Sciatic nerve (tissue), 2 donors: Measurements from ENCODE around the gene CRIM1. TPM values are rescaled to one million over a fixed set of nuclear protein-coding genes. Genes with fewer than 3 reads are reported as not detected.
A peak's percentile ranks its signal among the peaks of the same experiment; 100 is the strongest.
"Not testable (repeated sequence)": the region's sequence is repeated elsewhere in the genome, so short reads cannot be mapped to it uniquely, and the experiment has no call there.

Source experiments
- ATAC-seq: fragments of 200-7000 bp; cut with Tn5 transposase; one replicate; pipeline ENCODE4 v1.9.1; 2020; ENCODE audit warnings: mild to moderate bottlenecking, moderate library complexity
- DNase-seq: peaks from one replicate; pipeline ENCODE4 v3.0.0-alpha.2; 2020; ENCODE audit warnings: low spot score
- intact Hi-C: fragments of 100-400 bp; cut with DNase I; formaldehyde crosslinking; loops from one replicate; pipeline ENCODE4 v1.14.2; 2022
- total RNA-seq: library from RNA; stranded (reverse); fragmentation: NEBNext Ultra II Directional; extraction: Animal tissue kit (Norgen Biotek cat#: 25700); gene quantifications from one replicate; pipeline ENCODE4 v1.2.1, GENCODE V29; 2021
- donor health status: DM: no; HTN: no; CAD: no.
- donor health status: DM: no; HTN: no; CAD: no.

CRIM1 gene, protein sequence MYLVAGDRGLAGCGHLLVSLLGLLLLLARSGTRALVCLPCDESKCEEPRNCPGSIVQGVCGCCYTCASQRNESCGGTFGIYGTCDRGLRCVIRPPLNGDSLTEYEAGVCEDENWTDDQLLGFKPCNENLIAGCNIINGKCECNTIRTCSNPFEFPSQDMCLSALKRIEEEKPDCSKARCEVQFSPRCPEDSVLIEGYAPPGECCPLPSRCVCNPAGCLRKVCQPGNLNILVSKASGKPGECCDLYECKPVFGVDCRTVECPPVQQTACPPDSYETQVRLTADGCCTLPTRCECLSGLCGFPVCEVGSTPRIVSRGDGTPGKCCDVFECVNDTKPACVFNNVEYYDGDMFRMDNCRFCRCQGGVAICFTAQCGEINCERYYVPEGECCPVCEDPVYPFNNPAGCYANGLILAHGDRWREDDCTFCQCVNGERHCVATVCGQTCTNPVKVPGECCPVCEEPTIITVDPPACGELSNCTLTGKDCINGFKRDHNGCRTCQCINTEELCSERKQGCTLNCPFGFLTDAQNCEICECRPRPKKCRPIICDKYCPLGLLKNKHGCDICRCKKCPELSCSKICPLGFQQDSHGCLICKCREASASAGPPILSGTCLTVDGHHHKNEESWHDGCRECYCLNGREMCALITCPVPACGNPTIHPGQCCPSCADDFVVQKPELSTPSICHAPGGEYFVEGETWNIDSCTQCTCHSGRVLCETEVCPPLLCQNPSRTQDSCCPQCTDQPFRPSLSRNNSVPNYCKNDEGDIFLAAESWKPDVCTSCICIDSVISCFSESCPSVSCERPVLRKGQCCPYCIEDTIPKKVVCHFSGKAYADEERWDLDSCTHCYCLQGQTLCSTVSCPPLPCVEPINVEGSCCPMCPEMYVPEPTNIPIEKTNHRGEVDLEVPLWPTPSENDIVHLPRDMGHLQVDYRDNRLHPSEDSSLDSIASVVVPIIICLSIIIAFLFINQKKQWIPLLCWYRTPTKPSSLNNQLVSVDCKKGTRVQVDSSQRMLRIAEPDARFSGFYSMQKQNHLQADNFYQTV
- total RNA-seq: 209 TPM

DNA sequence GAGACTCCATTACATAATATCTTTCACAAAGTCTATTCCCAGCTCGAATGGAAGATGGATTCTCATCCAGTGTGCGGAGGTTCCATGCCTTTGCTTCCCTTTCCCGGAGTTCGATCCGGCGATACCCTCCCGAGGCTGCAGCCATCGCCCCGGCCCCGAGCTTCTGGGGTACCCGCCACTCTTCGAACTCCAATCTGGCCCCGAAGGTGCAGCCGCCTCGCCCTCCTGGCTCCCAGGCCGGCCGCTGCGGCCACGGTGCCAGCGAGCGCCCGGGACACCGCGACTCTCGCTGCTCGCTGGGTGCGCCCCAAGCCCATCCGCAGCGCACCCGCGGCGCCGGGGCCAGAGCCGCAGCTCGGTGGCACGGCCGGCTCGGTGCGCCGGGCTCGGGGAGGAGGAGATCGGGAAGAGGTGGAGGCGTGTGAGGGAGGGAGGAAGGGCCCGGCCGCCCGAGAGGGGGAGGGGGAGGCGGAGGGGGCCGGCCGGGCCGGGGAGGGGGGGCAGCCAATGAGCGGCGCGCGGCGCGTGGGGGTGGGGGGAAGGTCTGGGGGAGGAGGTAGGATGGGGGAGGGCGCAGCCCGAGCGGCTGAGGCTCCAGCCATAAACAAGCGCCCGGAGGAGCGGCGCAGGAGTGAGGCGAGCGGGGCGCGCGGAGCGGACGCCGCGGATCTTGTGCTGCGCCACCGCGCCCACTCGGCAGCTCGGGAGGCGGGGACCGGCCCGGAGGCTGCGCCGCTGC lies at the start of gene CRIM1:
Gene CRIM1 (plus strand): TSS at position 628 of the 739 bp plus-strand sequence. CDS start 515 bp downstream, outside the sequence.
- intact Hi-C loops: loop anchor here (10.0 kb wide), 1 partner anchor 309 kb away; no protein-coding TSS in a partner anchor
- DNase-seq (peak; percentile 93), ATAC-seq (peak; percentile 85)

DNA sequence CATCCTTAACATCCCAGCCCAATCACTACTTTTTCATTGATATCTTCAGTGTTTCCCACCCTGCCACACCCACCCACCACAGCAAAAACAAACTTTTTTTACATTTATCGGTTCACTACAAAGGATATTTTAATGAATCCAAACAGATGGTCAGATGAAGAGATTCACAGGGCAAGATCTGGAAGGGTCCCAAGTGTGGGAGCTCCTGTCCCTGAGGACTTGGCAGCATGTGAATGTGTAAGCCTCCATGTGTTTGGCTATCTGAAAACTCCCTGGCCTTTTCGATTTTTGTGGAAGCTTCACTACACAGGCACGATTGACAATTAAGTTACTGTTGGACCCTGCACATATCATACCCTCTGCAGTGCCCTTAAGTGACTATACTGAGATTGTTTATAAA lies 48.1 kb upstream of the CRIM1 start:
- DNase-seq (no peak), ATAC-seq (no peak)
- intact Hi-C loops: no loop called here

DNA sequence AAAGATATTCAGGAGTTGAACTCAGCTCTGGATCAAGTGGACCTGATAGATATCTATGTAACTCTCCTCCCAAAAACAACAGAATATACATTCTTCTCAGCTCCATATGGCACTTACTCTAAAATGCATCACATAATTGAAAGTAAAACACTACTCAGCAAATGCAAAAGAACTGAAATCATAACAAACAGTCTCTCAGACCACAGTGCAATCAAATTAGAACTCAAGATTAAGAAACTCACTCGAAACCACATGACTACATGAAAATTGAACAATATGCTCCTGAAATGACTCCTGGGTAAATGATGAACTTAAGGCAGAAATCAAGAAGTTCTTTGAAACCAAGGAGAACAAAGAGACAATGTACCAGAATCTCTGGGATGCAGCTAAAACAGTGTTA lies 45.1 kb upstream of the CRIM1 start:
- DNase-seq, ATAC-seq, intact Hi-C loops: not testable (repeated sequence)

DNA sequence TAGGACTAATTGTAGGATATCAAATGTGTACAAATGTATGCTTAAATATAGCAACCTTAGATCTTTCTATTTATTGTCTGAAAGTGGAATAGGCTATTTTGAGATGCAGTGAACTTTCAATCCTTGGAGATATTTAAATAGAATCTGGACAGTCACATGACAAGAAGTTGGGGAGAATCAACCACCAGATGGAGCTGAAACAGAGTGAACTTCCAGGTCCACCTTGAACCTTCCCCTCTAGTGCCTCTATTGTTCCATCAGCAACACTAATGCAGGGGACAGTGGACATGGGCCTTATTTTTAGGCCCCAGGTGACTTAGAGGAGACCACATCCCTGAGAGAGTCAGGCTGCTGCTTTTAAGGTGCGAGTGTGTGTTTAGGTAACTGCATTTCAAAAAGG lies 37.0 kb upstream of the CRIM1 start:
- intact Hi-C loops: no loop called here
- ATAC-seq: no peak
- no peak for DNase-seq

DNA sequence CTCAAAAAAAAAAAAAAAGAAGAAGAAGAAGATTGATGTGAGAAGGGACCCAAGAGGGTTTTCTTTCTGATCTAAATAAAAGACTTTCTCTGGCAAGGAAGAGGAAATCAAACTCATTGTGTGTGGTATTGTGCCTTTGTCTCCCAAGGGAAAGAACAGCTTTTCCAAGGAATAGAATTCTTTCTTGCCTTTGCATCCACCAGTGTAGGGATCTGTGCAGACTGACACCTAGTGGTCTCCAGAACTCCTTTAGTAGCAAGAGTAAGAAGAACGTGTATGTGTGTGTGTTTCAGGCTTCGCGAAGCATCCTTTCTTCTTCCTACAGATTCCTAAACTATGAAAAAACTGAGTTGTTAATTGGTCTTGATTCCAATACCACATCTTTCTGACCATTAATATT lies 33.5 kb upstream of the CRIM1 start:
- intact Hi-C loops: no loop called here
- DNase-seq (no peak), ATAC-seq (peak; percentile 63)

DNA sequence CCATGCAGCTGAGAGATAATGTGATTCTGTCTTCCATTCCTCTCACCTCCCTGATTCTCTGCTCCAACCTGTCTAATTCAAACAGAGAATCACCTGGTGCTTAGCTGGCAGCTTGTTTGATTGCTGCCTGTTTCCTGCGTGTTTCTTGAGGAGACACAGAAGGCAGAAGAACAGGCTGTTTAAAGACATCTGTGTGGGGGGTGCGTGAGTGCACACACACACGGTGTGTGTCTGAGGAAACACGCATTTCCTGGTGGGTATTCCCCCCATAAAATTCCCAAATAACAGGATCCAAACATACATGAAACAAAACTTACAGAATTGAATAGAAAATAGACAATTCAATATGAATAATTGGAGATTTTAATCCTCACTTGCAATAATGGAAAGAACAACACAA lies 29.3 kb upstream of the CRIM1 start:
- ATAC-seq: no peak
- intact Hi-C loops: no loop called here
- no peak for DNase-seq

DNA sequence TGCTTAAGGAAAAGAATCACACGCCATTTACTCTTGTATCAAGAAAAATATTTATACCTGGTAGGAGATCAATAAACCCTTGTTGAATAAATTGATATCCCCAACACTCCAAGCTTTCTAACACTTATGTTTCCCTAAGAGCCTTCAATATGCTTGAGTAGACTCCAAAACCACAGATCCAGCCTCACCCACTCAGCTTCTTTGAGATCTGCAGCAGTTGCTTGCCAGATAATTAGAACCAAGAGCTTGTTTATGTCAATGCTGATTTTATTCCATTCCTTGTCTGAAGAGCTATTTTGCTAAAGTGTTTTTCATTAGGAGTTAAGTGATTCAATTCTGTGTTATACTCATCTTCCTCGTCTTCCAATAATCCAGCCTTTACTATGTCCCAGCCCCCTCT lies 26.3 kb upstream of the CRIM1 start:
- intact Hi-C loops: no loop called here
- ATAC-seq (no peak), DNase-seq (no peak)

DNA sequence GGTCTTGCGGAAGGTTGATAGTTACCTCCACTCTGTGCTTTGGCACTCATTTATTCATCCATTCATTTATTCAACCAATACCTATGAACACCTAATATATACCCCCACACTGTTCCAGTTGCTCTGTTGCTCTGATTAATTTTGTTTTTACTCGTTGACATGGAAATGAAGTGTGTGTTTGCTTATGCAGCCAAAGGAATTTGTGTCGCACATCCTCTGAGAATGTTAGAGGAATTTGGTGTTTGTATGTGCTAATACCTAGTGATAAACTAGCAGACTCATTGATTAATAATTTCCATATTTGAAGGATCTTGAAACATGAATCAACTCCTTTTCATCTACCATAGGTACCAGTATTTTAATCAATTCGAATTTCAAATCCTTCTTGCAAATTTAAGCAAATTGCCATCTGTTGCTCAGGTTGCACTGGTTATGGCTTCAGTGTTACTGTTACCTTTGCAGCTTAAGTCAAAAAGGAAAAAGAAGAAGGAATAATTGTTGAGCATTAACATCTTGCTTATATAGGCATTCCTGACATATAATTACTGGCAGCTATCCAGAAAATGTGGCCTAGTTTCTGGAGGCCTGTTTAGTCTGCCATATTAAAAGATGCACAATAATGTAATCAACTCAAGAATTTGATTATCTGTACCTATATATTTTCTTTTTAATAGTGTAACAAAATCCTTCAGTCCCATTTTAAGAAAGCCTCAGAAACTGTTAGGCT lies 25.7 kb upstream of the CRIM1 start:
- intact Hi-C loops: no loop called here
- ATAC-seq (peak; percentile 34), DNase-seq (no peak)

DNA sequence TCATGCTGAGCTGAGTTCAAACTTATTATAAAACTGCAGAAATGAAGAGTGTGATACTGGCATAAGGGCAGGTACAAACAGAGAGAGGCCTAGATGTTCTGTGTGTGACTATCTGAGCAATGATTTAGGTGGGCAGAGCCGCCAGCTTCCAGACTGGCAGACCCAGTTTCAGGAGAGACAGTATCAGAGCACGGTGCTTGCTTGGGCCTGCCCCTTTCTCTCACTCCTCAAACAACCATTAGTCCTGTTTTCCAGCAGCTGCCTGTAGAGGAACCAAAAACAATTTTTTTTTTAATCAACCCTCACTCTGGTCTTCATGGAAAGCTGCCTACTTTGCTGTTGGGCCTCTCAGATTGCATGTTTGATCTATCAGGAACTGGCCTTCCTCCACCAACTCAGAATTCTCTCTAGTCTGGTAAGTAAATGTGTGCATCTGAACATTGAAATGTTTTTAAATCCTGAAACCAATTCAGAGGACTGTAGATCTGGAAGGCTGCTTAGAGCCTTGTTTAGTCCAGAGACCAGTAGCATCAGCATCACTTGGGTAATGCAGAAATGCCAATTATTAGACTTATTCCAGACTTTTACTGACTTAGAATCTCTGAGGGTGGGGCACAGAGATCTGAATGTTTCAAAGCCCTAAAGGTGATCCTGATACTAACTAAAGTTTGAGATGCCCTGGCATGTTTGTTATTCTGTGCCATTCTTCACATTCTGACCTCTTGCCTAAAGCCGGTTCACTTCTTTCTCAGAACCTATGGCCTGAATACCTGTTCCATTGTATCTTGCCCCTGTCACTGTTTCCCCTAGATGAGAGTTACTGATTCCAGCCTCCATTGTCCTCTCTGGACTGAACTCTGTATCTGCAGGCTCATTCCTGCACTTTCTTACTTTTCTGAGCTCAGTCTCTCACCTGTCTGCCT lies 24.8 kb upstream of the CRIM1 start:
- intact Hi-C loops: no loop called here
- no peak for ATAC-seq
- DNase-seq: no peak

DNA sequence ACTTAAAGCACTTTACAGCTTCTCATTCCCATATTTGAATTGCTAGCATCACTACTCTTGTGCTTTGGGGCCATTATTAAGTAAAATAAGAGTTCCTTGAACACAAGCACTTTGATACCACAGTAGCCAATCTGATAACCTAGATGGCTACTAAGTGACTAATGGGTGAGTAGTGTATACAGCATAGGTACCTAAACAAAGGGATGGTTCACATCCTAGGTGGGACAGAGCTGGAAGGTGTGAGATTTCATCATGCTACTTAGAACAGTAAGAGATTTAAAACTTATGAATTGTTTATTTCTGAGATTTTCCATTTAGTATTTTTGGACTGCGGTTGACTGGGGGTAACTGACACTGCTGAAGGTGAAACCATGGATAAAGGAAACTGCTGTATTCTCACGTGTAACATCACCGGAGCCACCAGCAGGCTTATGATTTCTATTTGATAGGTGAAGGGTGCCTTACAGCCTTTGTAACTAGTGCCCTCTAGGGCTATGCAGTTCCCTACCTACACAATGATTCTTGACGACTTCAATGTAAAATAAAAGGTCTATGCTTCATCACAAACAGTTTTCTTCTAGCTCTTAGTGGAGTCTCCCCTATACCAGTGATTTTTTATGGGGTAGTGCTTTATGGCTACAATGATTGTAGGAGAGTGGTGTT lies 22.1 kb upstream of the CRIM1 start:
- DNase-seq (no peak), ATAC-seq (no peak)
- intact Hi-C loops: no loop called here

DNA sequence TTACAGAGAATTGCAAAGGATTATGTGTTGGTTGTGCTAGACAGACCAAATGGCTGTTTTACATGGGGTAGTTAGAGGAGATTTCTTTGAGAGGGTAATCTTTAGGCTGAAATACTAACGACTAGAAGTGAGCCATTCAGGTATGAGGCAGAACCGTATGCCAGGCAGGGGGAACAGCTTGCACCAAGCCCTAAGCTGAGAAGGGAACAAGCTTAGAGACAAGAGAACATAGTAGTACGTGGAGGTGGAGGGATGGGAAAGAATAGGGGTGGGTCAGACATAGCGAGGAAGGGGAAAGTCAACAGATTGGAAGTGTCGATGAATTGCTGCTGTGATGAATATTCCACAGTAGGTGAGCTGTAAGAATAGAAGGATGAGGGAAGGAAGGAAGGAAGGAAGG lies 20.0 kb upstream of the CRIM1 start:
- no peak for ATAC-seq
- intact Hi-C loops: no loop called here
- no peak for DNase-seq

DNA sequence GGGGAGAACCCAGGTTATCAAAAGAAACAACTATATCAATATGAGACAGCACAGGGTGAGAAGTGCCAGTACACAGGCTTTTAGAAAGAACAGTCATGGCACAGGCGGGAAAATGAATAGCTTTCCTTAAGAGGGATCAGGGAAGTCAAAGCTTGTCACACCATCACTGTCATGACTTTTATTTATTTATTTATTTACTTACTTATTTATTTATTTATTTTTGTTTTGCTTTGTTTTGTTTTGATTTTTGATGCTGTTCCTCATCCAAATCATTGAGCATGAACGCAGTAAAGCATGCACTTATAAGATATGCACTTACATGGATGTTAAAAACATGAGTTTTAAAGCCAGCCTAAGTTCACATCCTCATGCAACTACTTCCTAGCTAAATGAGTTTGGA lies 19.3 kb upstream of the CRIM1 start:
- DNase-seq (no peak), ATAC-seq (no peak)
- intact Hi-C loops: no loop called here

DNA sequence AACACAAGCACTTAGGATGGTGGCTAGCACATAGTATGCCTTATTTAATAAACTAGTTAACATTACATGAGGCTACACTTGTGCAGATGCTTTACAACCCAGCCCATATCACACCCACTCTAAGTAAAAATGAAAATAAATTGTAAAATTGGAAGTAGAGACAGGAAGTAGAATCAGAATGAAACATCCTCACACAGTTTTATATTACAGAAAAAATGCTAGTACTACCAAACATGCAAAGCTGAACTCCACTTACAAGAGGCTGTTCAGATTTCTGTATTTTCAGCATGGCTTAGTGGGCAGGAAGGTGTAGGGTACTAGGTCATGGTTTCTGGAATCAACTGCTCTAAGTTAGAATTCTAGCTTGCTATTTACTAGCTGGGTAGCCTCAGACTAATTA lies 18.2 kb upstream of the CRIM1 start:
- intact Hi-C loops: no loop called here

DNA sequence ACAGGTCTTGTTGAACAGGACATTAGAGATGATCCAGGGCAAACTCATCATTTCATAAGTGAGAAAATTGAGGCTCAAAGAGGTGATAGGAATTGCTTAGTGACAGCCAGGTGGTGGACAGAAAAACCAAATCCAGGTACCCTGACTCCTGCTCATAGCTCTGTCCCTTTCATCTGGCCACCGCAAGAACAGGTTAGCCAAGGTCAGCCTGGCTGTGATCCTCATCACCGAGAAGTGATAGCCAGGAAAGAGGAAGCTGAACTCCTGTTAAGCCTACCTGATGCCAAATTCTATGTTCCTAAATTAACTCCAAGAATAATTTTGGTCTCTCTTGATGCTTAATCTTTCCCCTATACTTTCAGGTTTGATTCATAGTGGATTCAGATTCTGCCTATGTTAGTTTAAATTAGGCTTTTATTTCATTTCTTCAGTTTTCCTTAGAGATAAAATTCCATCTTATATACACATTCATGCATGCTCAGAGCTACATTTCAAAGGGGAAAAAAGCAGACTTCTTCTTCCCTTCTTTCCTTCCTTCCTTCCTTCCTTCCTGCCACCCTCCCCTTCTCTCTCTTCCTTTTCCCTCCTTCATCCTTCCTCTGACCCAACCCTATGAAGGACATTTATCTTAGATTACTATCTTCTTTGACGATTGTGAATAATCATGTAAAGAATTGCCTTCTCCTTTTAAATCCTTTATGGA lies 17.3 kb upstream of the CRIM1 start:
- intact Hi-C loops: no loop called here
- no peak for DNase-seq
- ATAC-seq: no peak

More for the DNA sequence above, 18.2 kb upstream of the CRIM1 start:
- DNase-seq (no peak), ATAC-seq (no peak)

DNA sequence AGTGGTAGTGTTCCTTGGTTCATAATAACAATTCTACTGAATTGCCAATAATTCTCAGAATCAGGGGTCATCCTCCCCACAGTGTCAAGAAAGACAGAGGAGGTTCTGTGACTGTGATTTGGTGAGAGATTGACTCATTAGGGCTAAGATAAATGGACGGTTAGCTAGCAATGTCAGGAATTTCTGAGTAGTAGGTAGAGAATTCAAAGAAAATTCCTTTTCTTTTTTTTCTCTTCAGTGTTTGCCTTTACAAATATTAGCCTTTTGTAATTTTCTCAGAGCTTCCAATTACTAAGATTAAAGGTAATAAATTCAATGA lies 16.8 kb upstream of the CRIM1 start:
- ATAC-seq (no peak), DNase-seq (no peak)
- intact Hi-C loops: no loop called here

DNA sequence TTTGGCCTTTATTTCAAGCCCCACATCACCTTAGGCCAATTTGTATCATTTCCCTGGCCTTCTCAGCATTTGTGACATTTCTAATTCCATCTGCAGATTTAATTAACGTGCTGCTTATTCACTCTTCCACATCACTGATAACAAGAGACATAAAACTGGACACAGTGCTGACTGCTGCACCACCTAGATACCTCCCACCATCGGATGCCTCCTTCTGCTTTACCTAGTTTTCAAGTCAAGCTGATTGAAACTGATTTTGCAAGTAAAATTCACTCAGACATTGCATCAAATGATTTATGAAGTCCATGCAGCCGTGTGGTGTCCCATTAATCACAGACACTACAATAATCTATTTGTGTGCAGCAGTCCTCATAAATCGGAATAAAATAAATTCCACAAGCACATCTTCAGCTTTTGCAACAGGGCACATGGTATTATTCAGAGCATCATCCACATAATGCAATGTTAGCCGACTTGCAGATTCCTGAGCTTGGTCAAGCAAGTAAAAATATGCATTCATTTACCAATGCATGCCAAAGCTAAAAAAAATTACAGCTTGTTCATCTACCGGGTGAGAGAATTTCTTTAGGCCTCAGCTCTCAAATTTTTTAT lies 15.9 kb upstream of the CRIM1 start:
- ATAC-seq (no peak), DNase-seq (no peak)
- intact Hi-C loops: no loop called here
